ENCODE results near the gene ITPRIP.

Gene ITPRIP

GRCh38 chr10:104340111-104340526 is 1.9 kb upstream of the ITPRIP start:
- no peak for DNase-seq (ENCODE audit: low spot score)

- DNase-seq (ENCODE audit: low spot score): no peak
These were observed 1.3 kb upstream of the ITPRIP start for GRCh38 chr10:104339469-104340110.

GRCh38 chr10:104337521-104337984 is 712 bp downstream of the ITPRIP start:
- DNase-seq (ENCODE audit: low spot score): no peak

- DNase-seq (ENCODE audit: low spot score): no peak
These were observed 1.3 kb downstream of the ITPRIP start for GRCh38 chr10:104336821-104337467.

- no peak for DNase-seq (ENCODE audit: low spot score)
These were observed 3.2 kb downstream of the ITPRIP start for GRCh38 chr10:104334965-104335650.

- no peak for DNase-seq (ENCODE audit: low spot score)
These were observed 3.7 kb downstream of the ITPRIP start for GRCh38 chr10:104334561-104334960.

GRCh38 chr10:104333728-104334373 is 4.4 kb downstream of the ITPRIP start:
- DNase-seq (ENCODE audit: low spot score): no peak

- DNase-seq (ENCODE audit: low spot score): no peak
These were observed 5.1 kb downstream of the ITPRIP start for GRCh38 chr10:104333032-104333727.

GRCh38 chr10:104332243-104333031 is 5.8 kb downstream of the ITPRIP start:
- no peak for DNase-seq (ENCODE audit: low spot score)

- DNase-seq (ENCODE audit: low spot score): no peak
These were observed 6.9 kb downstream of the ITPRIP start for GRCh38 chr10:104331208-104331838.

GRCh38 chr10:104330168-104331110 is 7.8 kb downstream of the ITPRIP start:
- no peak for DNase-seq (ENCODE audit: low spot score)

GRCh38 chr10:104329735-104330134 is 8.5 kb downstream of the ITPRIP start:
- no peak for DNase-seq (ENCODE audit: low spot score)

- no peak for DNase-seq (ENCODE audit: low spot score)
These were observed 9.2 kb downstream of the ITPRIP start for GRCh38 chr10:104328896-104329710.

GRCh38 chr10:104328646-104328895 is 9.7 kb downstream of the ITPRIP start:
- DNase-seq (ENCODE audit: low spot score): no peak

GRCh38 chr10:104327745-104328645 is 10.3 kb downstream of the ITPRIP start:
- no peak for DNase-seq (ENCODE audit: low spot score)

- DNase-seq (ENCODE audit: low spot score): no peak
These were observed 11.2 kb downstream of the ITPRIP start for GRCh38 chr10:104326991-104327610.
